GM21717 (cell line): ENCODE data around the gene GFER.
"Not testable (repeated sequence)": the region's sequence is repeated elsewhere in the genome, so short reads cannot be mapped to it uniquely, and the experiment has no call there.

ENCODE experiments used
- ATAC-seq: cut with Tn5 transposase; IDR thresholded peaks from one replicate; pipeline ENCODE4 v1.9.1; 2021; ENCODE audit warnings: mild to moderate bottlenecking, moderate library complexity; ENCODE audit not compliant: unreplicated experiment

Gene GFER

DNA sequence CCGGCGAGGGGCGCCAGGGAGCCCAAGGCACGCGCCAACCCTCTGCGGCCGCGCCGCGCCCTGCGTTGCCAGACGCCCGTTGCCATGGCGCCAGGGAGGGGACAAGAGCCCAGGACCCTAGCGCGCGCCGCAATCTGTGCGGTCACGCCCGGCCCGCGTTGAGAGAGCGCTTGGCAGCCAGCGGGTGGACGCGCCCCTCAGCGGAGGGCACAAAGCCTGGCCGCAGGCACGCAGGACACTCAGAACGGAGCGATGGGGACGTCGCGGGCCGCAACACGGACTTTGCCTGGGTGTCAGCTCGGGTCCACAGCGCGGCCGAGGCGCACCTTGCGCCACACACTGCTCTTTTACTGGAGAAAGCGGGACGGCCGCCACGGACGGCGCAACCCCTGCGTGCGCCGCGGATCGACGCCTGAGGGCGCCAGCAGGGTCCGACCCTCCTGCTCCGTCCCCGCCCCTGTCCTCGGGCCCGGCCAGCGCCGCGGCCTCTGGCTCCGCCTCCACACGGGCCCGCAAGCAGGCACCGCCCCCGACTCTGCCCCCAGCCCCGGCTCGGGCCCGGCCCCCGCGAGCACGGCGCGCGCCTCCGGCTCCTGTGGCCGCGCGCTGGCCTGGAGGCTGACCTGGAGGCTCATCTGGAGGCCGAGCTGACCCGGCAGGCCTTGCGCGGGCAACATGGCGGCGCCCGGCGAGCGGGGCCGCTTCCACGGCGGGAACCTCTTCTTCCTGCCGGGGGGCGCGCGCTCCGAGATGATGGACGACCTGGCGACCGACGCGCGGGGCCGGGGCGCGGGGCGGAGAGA lies at the start of gene GFER:
TSS of gene GFER (plus strand) at position 650 of the 803 bp plus-strand sequence. CDS start at position 676, 26 bp downstream.
- peak; percentile 50 for ATAC-seq

DNA sequence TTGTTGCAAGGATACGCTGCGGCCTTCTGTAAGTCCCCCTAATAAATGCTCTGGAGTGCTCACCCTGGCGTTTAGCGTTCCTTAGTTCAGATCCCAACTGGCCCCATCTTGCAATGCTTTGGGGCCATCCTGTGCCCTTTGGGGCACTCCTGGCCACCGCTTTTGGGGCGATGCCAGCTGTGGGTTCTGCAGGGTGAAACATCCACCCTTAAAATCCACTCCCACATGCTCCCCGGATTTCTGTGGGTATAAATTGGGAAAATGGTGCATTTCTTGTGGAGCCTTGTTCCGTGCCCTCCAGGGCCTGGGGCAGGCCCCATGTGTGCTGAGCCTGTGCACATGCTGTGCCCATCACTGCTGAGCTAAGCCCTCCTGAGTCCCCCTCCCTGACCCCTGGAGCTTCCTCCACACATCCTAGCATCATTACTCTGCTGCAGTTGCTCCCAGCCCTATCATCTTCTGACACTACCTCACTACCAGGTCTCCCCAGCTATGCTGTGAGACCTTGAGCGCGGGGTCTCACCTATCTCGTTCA lies 47.0 kb upstream of the GFER start:
- no peak for ATAC-seq

DNA sequence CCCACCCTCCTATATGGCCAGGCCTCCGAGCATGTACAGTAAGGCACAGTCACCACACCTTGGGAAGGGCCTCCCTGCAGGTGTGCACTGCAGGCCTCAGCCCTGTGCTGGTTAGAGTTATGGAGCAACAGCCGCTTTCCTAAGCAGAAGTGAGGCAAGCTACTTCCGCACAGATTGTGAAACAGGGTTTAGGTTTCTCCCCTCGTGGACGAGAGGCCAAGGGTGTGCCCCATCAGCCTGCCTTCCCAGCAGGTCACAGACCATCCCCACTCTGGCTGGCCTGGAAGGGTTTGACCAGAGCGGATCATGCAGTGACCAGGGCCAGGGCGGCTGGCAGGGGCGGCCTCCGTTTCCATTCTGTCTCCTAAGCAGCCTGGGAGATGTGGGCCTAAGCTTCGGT lies 45.7 kb upstream of the GFER start:
- ATAC-seq: no peak

DNA sequence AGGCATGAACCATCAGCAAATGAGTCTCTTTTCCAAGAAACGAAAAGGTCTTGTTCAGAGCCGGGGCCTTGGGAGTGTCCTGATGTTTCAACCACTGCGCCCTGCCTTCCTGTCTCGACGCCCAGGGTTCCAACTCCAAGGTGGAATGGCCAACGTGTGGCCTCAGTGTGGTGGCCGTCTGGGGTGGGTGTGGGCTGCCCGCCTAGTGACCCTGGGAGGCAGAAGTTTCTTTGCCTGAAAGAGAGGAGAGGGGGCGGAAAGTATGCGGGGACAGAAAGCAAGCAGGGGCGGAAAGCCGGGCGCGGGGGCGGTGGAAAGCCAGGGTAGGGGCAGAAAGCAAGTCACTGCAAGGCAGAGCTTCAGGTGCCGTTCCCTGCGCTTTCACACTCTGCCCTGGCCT lies 45.1 kb upstream of the GFER start:
- no peak for ATAC-seq

DNA sequence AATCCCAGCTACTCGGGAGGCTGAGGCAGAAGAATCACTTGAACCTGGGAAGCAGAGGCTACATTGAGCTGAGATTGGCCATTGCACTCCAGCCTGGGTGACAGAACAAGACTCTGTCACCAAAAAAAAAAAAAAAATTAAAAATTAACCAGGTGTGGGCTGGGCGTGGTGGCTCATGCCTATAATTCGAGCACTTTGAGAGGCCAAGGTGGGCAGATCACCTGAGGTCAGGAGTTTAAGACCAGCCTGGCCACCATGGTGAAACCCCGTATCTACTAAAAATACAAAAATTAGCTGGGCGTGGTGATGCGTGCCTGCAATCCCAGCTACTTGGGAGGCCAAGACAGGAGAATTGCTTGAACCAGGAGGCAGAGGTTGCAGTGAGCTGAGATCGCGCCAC lies 44.2 kb upstream of the GFER start:
- not testable (repeated sequence) for ATAC-seq

DNA sequence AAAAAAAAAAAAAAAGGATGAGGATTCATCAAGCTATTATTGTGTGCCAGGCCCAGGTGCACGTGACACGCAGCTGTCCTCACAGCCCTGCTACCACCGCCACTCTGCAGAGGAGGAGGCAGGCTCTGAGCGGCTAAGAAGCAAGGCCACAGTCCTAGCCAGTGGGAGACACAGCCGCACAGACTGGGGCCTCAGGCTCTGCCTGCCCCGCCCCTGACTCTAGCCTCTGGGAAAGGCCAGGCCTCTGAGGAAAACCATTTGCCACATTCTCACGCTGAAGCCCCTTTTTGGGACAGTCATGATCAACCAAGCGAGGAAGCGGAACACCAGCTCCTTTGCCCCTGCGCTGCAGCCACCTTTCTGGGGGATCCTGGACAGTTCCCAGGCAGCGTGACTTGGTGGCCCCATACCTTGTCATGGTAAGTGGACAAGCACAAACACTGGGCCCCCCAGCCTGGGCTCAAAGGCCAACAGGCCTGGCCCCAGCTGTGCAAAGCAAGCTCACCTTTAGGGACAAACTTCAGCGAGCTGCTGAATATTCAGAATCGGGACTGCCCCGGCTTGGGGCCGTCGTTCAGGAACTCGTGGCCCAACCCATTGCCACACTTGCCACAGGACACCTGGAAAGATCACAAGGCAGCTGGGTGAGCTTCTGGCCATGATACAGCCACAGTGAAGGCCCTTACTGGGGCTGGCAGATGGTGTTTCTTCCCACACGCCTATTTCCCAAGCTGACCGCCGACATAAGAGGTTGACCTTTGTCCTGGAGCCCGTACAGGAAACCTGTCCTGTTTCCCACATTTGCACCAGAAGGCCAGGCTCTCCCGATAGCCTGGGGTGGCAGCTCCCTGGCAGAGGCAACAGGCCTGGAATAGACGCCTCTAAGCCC lies 43.5 kb upstream of the GFER start:
- ATAC-seq: no peak

DNA sequence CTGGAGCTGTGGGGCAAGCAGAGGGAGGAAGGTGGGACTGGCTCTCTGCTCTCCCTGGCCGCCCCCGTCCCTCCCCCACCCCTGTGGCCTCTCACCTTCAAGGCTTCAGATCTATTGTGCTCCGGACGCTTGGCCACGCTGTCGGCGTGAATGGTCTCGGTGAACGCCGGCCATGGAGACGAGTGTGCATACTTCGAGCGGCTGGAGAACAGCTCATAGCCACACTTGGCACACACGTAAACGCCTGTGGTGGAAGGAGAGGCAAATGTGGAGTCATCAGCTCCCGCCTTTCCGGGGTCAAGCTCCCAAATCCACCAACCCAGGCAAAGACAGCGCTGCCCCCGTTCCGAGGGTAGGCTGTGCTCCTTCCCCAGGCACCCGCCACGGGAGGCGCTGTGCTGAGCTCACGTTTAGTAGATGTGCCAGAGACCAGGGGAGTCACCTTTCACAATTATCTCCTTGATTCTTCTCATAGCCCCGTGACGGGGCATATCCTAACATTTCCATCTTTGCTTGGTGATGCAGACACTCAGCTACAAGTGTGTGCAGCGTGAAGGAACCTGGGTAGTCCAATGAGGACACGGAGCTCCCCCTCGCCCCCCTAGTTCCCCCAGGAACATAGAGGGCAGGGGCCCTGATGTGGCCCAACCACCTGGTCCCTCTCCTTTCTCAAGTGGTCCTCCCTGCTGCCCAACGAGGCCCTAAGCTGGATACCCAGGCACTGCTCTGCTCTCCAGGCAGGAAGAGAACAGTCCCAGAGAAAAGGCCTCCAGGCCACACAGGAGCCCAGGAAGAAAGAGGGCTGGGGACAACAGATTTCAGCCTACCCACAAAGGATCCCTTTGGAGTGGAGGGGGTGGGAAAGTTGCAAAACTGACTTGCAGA lies 42.6 kb upstream of the GFER start:
- ATAC-seq: no peak

DNA sequence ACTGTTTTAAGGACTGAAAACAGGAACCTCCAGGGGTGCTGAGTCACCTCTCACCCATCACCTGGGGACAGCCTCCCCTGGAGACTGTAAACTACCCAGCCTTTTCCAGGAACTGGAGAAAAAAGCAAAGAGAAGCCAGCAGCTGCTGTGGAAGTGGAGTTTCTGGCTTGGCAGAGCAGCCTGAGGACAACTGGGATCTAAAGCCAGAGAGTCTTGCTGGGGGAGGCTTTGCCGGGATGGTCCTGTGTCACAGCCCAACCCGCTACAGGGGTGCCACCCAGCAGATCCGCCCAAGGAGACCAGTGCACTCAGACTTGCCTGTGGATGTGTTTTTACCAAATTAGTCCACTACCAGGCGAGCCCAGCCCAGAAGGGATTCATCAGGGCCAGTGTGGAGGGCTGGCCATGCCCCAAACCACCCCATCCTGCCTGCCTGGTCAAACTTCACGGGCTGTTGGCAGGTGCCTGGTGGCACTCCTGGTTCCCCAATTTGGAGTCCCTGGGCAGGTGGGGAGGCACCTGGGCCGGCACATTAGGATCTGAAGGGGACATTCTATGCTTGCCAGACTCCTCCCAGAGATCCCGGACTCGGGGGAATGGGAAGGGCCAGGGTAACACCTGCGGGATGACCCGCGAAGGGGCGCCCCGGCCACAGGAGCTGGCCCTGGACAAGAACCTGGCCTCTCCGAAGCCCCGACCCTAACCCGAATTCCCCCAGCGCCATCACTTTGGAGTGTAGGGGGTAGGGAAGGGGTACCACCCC lies 41.8 kb upstream of the GFER start:
- no peak for ATAC-seq

DNA sequence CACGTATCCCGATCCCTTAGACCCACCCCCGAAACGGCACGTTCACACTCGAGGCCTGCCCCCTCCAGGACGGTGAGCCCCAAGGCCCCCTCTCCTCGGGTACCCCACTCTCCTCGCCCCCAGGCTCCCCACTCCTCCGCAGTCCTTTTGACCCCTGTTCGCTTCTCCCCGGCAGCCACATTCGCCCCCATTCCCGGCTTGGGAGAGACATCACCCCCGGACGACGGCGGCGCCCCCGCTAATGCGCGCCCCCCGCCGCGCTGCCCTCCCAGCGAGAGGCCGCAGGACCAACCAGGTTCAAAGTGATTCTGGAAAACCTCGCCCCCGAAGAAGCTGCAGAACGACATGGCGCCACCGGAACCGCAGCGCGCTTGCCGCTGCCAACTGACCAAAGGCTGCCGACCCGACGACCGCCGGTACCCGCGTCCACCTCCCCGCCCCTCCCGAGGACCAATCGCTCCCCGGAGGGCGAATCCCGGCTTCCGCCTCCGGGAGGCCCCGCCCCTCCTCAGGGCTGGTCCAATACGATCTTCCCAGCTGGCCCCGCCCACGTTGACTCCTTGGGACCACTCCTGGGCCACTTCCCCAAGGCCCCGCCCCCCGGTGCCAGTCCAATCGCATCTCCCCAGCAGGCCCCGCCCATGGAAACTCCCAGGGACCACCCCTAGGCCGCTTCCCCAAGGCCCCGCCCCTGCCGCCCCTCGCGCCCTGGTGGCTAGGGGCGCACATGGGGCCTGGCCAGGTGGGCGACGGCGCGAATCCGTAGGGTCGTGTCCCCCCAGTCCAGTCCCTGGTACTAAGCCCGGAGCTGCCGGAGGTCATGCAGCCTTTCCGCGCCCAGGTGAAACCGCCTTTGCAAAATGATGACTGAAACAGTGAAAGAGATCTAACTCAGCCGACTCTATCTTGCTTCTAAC lies 40.9 kb upstream of the GFER start, which contains the start of gene MSRB1:
TSS of gene MSRB1 (minus strand) at position 390 of the 917 bp plus-strand sequence. CDS start at position 347, 43 bp downstream.
- ATAC-seq: peak; percentile 76

DNA sequence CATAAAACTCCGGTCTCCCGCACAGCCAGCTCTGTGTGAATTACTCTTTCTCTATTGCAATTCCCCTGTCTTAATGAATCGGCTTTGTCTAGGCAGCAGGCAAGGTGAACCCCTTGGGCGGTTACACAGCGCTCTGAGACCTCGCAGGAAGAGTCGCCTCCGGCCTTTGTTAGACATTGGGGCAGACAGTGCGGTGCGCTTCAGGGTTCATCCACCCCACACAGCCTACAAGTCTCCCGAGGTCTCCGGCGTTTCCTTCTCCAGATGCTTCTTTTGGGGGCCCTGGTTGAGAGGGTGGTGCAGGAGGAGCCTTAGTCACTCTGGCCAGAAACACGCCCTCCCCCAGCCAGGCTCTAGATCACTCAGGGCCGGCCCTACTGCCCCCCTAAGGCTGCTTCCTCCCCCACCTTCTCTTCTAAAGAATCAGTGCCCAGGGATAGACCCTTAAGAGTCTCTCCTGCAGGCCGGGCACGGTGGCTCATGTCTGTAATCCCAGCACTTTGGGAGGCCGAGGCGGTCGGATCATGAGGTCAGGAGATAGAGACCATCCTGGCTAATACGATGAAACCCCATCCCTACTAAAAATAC lies 39.3 kb upstream of the GFER start:
- ATAC-seq: no peak

DNA sequence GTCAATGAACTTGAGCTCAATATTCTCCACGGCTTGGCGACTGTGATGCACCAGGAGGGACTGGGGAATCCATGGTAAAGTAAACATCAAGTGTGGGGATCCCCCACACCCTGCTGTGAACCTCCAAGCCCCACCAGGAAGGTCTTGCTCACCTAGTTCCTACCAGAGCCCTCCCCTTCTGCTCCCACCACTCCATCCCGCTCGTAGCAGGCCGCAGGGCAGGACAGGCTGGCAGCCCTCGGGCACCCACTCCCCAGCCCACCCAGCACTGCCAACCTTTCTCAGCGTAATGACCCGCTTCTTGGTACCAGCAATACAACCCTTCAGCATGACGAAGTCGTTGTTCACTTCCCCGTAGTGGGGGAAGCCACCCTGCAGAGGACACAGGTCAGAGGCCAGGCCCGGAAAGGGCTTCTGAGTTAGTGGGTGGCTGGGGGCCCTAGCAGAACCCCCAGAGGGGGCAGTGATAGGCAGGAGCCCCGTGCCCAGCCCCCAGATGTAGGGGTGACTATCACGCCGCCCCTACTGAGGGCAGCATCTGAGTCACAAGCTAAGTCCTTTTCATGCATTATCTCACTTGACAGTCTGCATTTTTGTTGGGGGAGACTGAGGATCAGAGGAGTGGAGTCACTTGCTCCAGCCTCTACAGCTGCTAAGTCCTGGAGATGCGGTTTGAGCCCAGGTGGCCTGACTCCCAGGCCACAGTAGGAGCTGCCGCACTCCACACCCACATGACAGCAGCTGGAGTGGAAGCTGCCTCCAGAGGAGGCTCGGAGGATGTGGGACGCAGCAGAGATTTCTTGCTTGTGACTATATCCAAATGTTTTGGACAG lies 38.2 kb upstream of the GFER start:
- no peak for ATAC-seq

DNA sequence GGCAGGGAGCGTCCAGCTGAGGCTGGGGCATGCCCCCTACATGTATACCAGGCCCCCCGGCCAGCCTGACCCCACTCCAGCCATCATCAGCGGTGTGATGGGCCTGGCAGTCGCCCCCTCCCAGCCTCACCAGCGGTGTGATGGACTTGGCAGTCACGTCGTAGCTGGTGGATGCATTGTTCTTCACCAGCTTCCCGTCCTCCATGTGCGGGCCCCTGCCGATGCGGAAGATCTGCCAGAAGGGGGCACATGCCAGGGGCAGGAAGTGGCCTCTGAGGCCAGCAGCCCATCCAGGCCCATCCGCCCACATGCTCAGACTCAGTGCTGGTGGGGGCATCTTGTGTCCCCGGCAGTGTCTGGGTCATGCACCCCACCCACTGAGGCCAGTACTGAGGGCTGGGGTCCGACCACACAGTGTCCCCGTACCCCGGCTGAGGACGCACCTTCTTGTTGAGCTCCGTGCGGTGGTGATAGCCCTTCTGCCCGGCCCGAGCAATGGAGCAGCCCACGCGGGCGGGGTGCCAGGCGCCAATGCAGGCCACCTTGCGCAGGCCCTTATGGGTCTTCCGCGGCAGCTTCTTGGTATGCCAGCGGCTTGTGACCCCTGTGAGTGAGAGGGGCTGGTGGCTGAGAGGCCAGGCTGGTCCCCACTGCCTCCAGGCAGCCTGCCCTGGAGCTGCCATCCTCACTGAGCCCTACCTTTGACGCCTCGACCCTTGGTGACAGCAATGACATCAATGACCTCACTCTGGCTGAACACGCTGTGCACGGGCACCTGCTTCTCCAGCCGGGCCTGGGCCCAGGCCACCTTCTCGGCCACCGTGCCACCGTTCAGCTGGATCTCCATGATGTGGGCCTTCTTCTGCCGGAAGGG lies 37.3 kb upstream of the GFER start:
- no peak for ATAC-seq

DNA sequence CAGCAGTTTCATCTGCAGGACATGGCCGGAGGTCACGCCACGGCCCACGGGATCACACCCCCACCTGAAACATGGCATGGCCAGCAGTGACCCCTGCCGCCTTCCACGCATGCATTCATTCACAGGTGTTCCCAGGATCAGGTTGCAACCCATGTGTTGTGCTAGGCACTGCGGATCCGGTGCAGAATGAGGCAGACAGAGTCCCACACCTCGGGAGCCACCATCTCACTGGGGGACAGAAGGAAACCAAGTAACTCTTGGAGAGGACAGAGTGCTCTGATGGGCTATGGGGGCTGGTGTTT lies 36.7 kb upstream of the GFER start:
- ATAC-seq: no peak

DNA sequence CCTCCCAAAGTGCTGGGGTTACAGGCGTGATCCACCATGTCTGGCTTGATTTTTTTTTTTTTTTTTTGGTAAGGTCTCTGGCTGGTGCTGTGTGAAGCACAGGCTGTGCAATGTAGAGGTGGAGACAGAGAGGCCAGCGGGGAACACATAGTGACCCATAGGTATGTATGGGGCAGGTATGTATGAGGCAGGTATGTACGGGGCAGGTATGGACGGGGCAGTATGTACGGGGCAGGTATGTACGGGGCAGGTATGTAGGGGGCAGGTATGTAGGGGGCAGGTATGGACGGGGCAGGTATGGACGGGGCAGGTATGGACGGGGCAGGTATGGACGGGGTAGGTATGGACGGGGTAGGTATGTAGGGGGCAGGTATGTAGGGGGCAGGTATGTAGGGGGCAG lies 34.5 kb upstream of the GFER start:
- ATAC-seq: no peak

DNA sequence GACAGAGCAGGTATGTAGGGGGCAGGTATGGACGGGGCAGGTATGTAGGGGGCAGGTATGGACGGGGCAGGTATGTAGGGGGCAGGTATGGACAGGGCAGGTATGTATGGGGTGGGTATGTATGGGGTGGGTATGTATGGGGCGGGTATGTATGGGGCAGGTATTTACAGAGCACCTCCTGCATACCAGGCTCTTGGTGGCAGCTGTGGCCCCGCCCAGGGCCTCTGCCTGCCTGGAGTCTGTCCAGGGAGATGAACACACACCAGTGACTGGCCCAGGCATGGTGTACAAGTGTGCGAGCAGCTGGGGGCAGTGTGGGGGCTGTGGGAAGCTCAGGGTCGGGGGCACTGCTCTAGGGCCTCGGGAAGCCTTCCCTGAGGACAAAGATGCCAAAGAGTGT lies 33.9 kb upstream of the GFER start:
- ATAC-seq: no peak

DNA sequence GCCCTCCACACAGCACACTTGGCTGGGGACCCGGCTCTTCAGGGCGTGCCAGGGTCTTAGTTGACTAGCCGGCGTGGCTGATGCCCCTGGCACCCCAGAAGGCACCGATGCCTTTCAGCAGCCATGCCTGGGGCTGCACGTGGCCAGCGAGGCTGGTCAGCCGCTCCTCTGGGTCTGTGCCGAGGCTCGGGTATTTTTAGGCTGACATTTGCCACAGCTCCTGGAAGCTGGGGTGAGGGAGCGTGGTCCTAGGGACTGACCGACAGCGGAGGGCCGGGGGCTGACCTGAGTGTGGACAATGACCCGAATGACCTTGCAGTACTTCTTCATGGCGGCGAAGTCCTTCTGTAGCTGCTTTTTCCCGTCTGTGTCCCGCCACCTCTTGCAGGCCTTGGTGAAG lies 33.4 kb upstream of the GFER start:
- ATAC-seq: no peak

DNA sequence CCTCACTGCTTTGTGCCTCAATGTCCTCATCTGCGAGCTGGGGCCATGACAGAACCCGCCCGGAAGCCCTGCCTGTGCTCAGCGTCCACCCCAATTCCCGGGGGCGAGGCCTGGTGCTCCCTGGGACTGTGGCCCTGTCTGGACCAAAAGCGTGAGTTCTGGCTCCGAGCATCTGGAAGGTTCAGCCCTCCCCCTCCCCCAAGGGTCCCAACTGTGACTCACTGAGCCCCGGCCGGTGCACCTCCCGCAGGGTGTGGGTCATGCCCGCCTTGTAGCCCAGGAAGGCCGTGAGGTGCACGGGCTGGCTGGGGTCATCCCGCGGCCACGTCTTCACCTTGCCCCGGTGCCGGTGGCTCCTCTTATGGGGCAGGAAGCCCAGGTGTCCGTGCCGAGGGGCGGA lies 30.3 kb upstream of the GFER start:
- ATAC-seq: no peak
